ENCODE data around the gene RSPH1.

The RSPH1 gene

DNA sequence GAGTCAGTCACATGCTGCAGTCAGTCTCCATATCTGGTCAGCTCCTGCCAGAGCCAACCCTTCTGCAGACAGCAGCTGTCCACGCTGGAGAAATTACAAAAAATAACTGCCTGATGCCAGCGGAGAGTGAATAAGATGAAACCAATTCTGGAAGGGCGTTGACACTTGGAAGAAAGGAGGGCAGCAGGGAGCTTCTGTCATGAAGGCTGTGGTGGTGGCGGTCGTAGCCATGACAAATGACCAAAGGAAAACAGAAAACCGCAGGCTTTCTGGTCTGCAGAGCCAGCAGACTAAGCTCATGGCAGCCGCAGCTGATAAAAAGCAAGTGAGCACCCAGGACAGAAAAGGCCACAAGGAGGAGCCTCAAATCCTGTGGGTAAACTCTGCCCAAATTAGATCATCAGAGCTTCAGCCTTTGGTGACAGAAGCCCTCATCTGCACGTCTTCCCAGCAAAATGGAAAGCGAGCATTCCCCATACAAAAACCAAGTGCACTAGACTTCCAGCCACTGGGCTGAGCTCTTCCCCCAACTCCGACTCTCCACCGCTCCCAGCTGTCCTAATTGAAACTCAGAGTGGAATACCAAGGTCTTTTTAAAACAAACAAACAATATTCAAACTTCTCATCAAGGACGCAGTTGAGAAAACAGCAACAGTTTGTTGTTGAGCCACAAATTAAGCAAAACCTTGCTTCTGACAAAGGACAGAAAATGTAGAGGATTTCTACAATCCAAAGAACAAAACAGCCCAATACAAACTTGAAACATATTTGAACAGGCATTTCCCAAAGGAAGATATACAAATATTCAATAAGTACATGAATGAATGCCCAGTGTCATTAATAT lies 28.7 kb downstream of the RSPH1 start:
- DNase-seq (ENCODE audit: low read depth in 1 of 2, low spot score in 1 of 2): no peak

DNA sequence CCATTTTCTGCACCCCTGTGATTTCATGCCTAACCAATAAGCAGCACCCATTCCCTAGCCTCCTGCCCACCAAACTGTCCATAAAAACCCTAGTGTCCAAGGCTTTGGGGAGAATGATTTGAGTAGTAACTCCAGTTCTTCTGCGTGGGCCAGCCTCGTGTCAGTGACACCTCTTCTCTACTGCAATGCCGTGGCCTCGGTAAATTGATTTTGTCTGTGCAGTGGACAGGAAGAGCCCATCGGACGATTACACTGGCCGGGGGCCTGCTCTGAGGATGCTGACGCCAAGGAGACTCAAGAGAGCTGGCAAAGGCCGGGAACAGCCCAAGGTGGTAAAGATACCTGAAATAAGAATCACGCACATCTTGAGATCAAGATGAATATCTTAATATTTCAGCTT lies 29.3 kb downstream of the RSPH1 start:
- DNase-seq (ENCODE audit: low read depth in 1 of 2, low spot score in 1 of 2): no peak

DNA sequence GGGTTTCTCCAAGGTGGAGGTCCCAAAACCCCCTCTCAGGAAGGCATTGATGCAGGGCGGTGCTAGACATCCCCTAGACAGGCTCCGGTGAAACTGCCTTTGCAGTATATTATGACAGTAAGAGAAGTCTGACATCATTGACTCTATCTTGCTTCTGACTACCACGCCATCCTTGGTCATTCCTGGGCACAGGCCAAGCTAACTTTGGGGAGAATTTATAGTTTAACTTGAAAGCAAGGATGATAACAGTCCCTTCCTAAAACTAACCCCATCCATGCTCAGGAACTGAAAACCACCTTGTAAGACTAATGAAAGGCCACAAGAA lies 30.3 kb downstream of the RSPH1 start:
- no peak for DNase-seq (ENCODE audit: low read depth in 1 of 2, low spot score in 1 of 2)

DNA sequence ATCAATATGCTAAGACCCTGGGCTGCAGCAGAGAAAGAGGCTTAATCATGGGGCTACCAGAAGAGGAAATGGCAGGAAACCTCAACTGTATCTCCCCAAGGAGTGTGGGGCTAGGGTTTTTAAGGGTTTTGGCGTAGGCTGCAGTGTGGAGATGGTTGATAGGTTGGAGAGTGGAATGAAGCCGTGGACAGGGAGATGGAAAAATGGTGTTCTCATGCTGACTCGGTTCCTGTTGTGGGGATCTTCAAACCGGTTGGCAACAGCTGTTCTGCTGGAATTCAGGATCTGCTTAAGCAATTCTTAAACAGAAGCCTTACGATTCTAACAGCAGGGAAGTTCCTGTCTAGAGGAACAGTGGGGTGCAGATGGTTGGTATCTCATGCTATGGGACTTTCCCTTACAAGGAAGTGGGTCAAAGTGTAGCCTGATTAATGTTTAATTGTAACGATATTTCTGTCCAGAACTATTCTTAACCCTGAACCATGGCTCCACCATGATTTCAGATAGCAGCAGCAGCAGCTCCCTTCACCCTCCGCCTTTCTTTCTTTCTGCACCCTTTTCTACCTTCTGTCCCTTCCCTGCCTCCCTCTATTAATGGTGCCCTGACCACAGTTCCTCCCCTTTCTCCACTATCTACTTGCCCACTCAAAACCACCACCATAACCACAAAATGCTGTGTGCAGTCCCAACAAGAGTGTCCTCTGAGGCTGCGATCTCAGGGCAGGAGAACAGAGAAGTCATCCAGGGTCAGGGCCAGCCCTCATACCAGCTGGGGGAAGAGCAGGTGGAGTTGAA lies 30.8 kb downstream of the RSPH1 start:
- no peak for DNase-seq (ENCODE audit: low read depth in 1 of 2, low spot score in 1 of 2)

DNA sequence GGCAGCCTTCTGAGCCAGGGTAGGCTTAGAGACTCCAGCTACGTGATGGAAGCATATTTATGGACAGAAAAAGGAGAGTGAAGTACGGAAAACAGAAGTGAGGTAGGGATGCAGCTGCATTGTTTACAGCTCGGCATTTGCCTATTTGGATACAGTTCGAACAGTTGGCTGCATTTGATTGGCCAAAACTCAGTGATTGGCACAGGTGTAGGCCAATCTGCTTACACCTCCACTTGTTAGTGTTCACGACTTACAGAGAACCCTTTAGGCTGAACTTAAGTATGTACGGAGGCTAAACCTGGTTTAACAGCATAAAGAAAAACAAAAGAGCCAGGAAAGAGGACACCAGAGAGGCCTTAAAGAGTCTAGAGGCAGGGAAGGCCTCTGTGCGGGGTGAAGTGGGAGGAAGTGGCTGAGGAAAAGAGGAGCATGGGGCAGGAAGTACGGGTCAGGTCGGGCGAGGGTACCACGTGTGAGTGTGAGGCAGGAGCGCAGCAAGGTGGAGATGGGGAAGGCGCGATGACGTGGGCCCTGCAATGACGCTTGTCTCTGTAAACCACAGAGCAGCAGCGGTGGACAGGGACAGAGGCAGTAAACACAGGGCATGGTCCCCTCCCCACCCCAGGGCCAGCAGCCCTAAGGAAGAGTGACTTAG lies 32.0 kb downstream of the RSPH1 start:
- DNase-seq (ENCODE audit: low read depth in 1 of 2, low spot score in 1 of 2): peak in 1 of 2 donors; percentile 43

DNA sequence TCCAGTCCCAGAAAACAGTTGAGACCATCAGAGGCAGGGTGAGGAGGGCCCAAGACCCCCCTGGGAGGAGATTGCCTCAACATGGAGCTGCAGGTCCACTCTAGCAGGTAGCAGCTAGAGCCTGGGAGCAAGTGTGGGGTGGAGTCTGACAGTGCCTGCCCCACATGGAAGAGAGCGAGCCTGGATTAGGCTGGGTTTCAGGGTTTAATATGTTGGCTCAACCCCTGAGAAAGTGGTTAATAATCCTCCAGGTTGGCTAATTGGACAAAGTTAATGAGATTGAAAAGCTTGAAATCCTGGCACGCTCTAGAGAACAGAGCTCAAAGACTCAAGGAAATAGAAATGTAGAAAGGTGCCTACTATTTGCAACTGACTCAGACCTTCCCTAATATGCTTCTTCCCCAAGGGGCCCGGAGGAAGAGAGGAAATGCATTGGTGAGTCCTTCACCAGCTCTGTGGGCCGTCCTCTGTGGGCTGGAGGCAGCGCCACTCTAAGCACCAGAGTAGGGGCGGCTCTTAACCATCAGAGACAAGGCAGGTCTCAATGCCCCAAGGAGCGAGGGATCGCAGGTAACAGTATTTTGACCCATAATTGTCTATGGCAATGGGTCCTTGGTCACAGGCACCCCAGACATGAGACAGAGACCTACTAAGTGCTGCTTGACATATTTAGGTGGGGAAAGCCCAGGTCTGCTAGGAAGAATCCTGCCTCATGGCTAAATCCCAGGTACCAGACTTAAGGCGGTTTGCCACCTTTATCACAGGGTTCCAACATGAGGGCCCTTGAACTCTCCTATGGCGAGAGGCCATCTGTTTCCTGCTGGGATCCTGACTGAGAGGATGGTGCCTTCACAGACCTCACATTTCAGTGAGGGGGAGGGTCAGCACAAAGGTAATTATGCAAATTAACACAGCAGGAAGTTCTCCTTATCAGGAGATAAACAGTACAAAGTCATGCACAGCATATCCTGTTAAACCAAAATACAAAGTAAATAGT lies 33.8 kb downstream of the RSPH1 start:
- no peak for DNase-seq (ENCODE audit: low read depth in 1 of 2, low spot score in 1 of 2)

DNA sequence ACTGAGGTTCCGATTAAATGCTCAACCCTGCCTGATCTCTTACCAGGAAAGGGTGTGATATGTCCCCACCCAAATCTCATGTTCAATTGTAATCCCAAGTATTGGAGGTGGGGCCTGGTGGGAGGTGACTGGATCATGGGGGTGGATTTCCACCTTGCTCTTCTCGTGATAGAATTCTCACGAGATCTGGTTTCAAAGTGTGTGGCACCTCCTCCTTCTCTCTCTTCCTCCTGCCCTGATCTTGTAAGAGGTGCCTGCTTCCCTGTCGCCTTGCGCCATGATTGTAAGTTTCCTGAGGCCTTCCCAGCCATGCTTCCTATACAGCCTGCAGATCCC lies 34.9 kb downstream of the RSPH1 start:
- DNase-seq (ENCODE audit: low read depth in 1 of 2, low spot score in 1 of 2): no peak

DNA sequence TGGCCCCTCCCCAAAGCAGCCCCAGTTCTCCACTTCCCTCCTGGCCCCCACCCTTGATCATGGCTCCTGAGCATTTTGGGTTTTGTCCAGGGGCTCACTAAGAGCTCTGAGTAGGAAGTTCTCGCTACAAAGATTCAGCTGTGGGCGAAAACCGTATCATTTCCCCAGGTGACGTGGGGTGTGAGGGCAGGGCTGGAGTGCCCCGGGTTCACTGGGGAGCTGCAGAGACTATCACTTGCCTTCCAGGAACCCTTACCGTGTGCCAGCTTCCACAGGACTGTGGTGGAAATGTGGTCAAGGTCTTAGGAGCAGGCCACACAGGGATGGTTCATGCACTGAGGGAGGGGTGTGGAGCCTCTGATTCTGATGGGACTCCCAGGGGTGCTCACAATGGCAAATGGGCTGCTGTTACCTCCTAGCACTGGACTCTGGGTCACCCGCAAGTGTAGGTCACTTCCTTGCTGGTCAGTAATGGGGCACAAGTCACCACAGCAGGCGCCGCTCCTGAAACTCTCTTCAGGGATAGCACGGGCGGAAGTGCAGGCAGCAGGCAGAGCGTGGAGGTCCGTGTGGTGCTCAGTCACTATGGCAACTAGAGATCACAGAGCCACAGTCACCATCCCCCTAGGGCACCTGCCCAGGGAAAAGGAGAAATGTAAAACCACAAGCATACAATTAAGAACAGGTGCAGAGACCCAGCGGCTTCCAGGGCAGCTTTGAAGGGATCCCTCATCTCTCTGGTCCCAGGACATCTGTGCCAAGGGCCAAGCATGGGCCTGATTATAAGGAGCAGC lies 35.4 kb downstream of the RSPH1 start:
- DNase-seq (ENCODE audit: low read depth in 1 of 2, low spot score in 1 of 2): no peak

DNA sequence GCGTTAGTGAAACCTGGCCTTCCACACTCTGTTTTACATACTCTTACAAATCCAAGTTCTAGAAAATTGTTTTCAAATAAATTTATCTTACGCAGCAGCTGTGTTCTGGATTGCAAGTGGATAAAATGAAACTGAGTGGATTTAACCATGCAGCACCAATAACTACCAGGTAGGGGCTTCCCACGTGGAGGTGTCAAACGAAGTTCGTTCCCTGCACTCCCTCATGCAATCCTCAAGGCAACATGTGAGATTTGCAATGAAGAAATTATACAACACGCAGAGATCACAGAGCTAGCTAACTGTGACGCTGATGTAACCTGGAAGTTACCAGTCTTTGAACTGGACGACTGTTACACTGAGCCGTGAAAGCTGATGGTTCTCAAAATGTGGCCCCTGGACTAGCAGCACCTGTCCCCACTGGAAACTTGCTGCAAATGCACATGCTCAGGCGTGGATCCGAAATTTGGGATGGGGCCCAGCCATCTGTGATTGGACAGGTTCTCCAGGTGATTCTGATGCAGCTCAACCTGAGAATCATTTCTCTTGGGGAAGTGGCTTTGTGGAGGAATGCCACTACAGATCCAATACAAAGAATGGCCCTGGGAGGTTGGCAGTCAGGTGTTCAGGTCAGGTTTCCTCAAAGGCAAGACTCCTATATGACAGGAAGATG lies 36.3 kb downstream of the RSPH1 start:
- no peak for DNase-seq (ENCODE audit: low read depth in 1 of 2, low spot score in 1 of 2)

DNA sequence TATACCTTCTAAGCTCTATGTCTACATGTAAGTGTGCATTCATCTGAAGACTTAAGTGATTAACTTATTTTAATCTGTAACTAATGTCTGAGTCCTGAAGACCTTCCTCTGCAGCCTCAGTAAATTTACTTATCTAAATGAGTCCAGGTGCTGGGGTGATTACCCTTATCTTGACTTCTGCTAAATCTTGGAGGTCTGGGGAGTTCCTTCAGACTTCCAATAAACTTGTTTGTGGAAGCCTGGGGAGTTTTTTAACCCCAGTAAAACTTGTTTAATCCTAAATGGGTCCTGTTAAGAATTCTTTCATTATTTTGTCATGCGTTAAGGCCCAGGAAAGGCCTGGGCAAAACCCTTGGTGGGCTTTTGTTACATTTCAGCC lies 37.0 kb downstream of the RSPH1 start:
- no peak for DNase-seq (ENCODE audit: low read depth in 1 of 2, low spot score in 1 of 2)

DNA sequence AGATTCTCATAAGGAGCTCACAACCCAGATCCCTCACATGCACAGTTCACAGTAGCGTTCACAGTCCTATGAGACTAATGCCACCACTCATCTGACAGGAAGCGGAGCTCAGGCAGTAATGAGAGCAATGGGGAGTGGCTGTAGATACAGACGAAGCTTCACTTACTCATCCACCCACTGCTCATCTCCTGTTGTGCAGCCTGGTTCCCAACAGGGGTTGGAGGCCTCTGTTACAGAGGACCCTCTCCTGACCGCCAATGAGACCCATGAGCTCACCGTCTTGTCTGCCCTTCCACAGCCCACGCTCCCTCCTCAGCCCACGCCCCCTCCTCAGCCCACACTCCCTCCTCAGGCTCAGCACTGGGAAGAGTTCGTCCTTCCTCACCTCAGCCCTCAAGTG lies 39.6 kb downstream of the RSPH1 start:
- peak in 1 of 2 donors; percentile 57 for DNase-seq (ENCODE audit: low read depth in 1 of 2, low spot score in 1 of 2)

DNA sequence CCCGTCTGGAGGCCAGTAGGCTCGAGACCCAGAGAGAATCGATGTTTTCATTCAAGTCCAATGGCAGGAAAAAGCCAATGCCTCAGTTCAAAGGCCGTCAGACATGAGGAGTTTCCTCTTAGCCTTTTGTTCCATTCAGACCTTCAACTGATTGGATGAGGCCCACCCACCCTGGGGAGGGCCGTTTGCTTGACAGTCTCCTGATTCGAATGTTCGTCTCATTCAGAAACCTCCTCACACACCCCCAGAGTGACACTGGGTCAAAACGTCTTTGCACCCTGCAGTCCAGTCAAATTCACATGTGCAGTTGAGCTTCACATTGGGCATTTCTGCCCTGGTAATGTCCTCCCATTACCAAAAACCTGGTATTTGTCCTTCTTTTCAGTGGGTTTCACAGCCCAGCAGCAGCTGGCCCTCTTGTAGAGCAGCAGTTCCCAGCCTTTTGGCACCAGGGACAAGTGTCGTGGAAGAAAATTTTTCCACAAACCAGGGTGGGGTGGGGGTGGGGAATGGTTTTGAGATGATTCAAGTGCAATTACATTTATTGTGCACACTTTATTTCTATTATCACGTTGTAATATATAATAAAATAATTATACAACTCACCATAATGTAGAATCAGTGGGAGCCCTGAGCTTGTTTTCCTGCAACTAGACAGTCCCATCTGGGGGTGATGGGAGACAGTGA lies 40.1 kb downstream of the RSPH1 start:
- no peak for DNase-seq (ENCODE audit: low read depth in 1 of 2, low spot score in 1 of 2)

DNA sequence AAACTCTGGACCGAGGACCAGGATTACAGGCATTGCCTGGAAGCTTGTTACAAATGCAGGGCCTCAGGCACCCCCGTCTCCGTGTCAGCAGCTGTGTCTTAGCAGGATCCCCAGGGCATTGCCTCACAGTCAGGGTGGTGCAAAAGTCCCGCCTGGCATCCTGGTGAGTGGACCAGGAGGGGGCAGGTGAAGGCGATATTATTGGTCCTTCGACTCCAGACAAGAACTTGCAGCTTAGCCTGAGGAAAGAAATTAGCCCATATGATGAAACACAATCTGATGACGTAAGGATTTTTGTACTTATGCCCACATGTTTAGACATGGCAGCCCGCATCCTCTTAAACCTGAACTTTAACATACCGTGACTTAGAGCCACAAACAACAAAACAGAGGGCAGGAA lies 40.8 kb downstream of the RSPH1 start:
- DNase-seq (ENCODE audit: low read depth in 1 of 2, low spot score in 1 of 2): no peak

DNA sequence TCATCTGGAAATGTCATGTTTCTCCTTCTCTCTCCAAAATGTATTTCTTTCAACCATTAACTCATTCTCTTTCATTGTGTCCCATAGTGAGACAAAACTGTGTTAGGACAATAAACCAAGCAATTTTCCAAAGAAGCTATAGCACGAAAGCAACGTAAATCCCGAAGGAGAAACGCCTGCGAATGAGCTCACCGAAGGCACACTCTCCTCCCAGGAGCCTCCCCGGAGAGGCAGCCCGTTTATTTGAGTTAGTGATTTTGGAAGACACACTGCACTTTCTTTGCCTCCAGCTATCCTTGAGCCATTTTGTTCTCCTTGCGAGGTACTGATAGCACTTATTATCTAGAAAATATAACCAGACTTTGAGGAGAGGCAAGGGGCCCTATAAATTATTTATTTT lies 41.2 kb downstream of the RSPH1 start:
- no peak for DNase-seq (ENCODE audit: low read depth in 1 of 2, low spot score in 1 of 2)

DNA sequence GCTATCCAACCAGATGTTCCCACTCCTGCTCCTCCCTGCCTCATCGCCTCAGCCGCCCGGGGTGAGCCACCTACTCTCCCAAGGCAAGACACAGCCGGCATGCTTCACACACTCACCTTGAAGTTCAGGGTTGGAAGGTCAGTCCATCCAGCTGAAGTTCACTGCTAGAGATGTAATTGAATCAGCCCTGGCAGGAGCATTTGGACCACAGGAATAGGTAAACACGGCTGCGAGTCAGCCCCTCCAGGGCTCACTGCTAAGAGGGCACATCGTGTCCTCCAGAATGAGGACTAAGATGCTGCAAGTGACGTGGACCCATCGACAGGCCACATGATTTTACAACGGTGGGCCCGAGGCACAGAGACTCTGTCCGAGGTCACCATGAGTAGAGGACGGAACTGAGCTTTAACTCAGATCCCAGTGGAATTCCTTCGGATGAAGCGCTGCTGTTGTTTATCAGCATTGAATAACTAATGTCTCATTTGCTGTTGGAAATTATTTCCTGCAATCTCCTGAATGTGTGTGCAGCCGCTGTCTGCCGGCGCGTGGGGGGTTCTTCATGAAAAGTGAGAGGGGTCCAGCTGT lies 41.9 kb downstream of the RSPH1 start:
- no peak for DNase-seq (ENCODE audit: low read depth in 1 of 2, low spot score in 1 of 2)

DNA sequence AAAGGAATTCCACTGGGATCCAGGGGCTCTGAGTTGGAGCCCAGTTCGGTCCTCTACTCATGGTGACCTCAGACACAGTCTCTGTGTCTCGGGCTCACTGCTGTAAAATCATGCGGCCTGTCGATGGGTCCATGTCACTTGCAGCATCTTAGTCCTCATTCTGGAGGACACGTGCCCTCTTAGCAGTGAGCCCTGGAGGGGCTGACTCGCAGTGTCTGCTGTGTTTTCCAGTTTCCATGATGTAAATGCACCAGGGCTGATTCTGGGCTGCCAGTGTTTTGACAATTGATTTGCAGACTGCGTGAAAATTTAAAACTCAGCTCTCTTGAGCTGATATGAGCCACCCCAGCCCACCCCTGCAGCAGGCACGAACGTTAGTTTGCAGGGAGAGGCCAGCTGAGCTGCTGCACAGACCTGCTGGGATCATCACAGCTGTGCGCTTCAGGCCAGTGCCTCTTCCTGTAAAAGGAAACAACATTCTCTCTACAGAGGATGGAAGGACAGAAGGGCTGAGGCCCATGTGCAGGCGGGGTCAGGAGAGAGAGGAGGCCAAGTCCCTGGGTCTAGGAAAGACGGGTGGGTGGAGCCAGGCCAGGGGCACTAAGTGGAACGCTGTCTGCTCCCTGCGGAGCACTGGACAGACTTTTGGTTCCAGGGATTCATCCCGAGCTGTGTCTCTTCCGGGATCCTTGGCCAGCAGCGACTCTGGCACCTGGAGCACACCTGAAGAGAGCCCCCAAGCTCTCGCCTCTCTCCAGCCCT lies 42.6 kb downstream of the RSPH1 start:
- no peak for DNase-seq (ENCODE audit: low read depth in 1 of 2, low spot score in 1 of 2)

DNA sequence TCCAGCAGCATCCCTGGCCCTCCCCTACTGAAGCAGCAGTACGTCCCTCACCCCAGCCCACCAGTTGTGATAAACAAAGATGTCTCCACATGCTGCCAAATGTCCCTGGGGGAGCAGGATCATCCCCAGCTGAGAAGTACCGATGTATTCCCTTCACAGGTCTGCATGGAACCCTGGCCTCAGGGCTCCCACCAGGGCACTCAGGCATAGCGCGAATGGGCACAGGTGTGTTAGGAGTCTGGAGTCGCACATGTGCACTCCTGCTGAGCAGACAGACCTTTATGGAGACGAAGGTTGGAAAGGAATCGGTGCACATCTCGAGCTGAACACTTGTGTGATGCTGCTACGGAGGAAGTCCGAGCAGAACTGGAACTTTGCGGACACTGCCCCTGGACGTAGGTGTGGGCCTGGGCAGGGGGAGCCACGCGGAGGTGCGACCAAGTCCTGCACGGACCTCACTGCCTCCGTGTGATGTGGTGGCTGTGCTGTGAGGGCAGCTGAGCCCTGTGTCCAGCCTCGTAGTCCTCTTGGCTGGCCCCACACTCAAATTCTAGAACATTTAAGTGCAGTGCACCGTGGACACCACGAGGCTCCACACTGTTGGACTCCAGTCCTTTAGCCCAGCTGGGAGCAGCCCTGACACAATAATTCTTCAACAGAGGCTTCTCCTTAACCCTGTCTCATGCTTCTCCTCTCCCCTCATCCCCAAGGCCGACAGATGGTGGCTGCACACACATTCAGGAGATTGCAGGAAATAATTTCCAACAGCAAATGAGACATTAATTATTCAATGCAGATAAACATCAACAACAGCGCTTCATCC lies 43.4 kb downstream of the RSPH1 start:
- no peak for DNase-seq (ENCODE audit: low read depth in 1 of 2, low spot score in 1 of 2)
